Measurements from ENCODE around the gene CTNND2.

CTNND2 gene

GRCh38 chr5:11904265-11904906 is at the start of gene CTNND2:
TSS of gene CTNND2 (minus strand) at chr5:11904446. CDS start at chr5:11903853, 593 bp downstream.
- peak; percentile 86 for DNase-seq

GRCh38 chr5:11946317-11946716 is 42.1 kb upstream of the CTNND2 start:
- no peak for DNase-seq

- no peak for DNase-seq
These were observed 37.3 kb upstream of the CTNND2 start for GRCh38 chr5:11941566-11941965.

- no peak for DNase-seq
These were observed 27.4 kb upstream of the CTNND2 start for GRCh38 chr5:11931638-11932037.

GRCh38 chr5:11928909-11929308 is 24.7 kb upstream of the CTNND2 start:
- no peak for DNase-seq

- DNase-seq = no peak
These were observed 21.5 kb upstream of the CTNND2 start for GRCh38 chr5:11925701-11926100.

GRCh38 chr5:11922394-11922793 is 18.1 kb upstream of the CTNND2 start:
- DNase-seq = no peak

GRCh38 chr5:11918463-11919045 is 14.3 kb upstream of the CTNND2 start:
- DNase-seq = no peak

GRCh38 chr5:11909471-11909870 is 5.2 kb upstream of the CTNND2 start:
- no peak for DNase-seq

- no peak for DNase-seq
These were observed 2.3 kb upstream of the CTNND2 start for GRCh38 chr5:11906497-11906896.

- DNase-seq = no peak
These were observed 960 bp upstream of the CTNND2 start for GRCh38 chr5:11905206-11905605.

GRCh38 chr5:11903614-11904264 is 507 bp downstream of the CTNND2 start:
- DNase-seq = peak; percentile 62

GRCh38 chr5:11903121-11903613 is 1.1 kb downstream of the CTNND2 start:
- peak; percentile 60 for DNase-seq

GRCh38 chr5:11902201-11902619 is 2.0 kb downstream of the CTNND2 start:
- no peak for DNase-seq

- no peak for DNase-seq
These were observed 5.5 kb downstream of the CTNND2 start for GRCh38 chr5:11898787-11899186.

GRCh38 chr5:11897781-11898180 is 6.5 kb downstream of the CTNND2 start:
- peak; percentile 27 for DNase-seq

GRCh38 chr5:11894992-11895391 is 9.3 kb downstream of the CTNND2 start:
- DNase-seq = no peak

- no peak for DNase-seq
These were observed 11.4 kb downstream of the CTNND2 start for GRCh38 chr5:11892832-11893231.

- no peak for DNase-seq
These were observed 13.5 kb downstream of the CTNND2 start for GRCh38 chr5:11890777-11891176.

GRCh38 chr5:11888221-11888620 is 16.0 kb downstream of the CTNND2 start:
- DNase-seq = no peak

GRCh38 chr5:11878814-11879213 is 25.4 kb downstream of the CTNND2 start:
- DNase-seq = peak; percentile 60

GRCh38 chr5:11873587-11873986 is 30.7 kb downstream of the CTNND2 start:
- DNase-seq = no peak

GRCh38 chr5:11869203-11869602 is 35.0 kb downstream of the CTNND2 start:
- no peak for DNase-seq

- no peak for DNase-seq
These were observed 40.3 kb downstream of the CTNND2 start for GRCh38 chr5:11863911-11864310.
